ENCODE data around the gene CHCHD6. TPM values are rescaled to one million over a fixed set of nuclear protein-coding genes. Genes with fewer than 3 reads are reported as not detected.
A peak's percentile ranks its signal among the peaks of the same experiment; 100 is the strongest.

Gene CHCHD6
- polyA plus RNA-seq, 4 donors, result 2.2 to 15.0 (median 7.4) TPM

GRCh38 chr3:126982471-126983175 lies 278.6 kb downstream of the CHCHD6 start, which contains the start of gene PLXNA1:
Gene PLXNA1, plus strand, starts transcription at chr3:126983115. Its CDS starts 5,479 bp downstream, at chr3:126988594.
- 0 to 1% (median 0%) methylated on average over 26 to 89 of the region's 89 CpGs for WGBS, 3 donors
- no peaks in the 10 kb centered on the region for H3K9me3 ChIP-seq (ENCODE audit: control insufficient read depth in 2 of 2, insufficient read depth in 1 of 2, low read depth in 1 of 2, low read length in 1 of 2)
- peak within 1 kb of the TSS; percentile 55 to 70 (median 66) for H3K4me3 ChIP-seq (ENCODE audit: low read depth in 1 of 3, low read length in 3 of 3)
- DNase-seq (peak; percentile 85 to 86), FAIRE-seq (no peak)
- H3K4me1 ChIP-seq (ENCODE audit: control insufficient read depth in 3 of 3, insufficient read depth in 2 of 3, low read depth in 1 of 3, low read length in 2 of 3), result peaks cover 0 to 21% (median 0%) of the 10 kb centered on the region in 3 donors
- peaks cover 0 to 26% (median 0%) of the 10 kb centered on the region in 3 donors for H3K27me3 ChIP-seq (ENCODE audit: control insufficient read depth in 3 of 3, insufficient read depth in 3 of 3, low read length in 3 of 3)
- H3K36me3 ChIP-seq (ENCODE audit: control insufficient read depth in 3 of 3, insufficient read depth in 2 of 3, low read depth in 1 of 3, low read length in 3 of 3), result no peaks in the 10 kb centered on the region
- peak within 1 kb of the TSS; percentile 3 to 94 (median 67) for H3K27ac ChIP-seq (ENCODE audit: low read depth in 1 of 3, low read length in 2 of 3)

- H3K36me3 ChIP-seq (ENCODE audit: control insufficient read depth in 3 of 3, insufficient read depth in 2 of 3, low read depth in 1 of 3, low read length in 3 of 3), result peaks cover 0 to 2% (median 0%) of the 10 kb centered on the region in 3 donors
- H3K9me3 ChIP-seq (ENCODE audit: control insufficient read depth in 2 of 2, insufficient read depth in 1 of 2, low read depth in 1 of 2, low read length in 1 of 2), result no peaks in the 10 kb centered on the region
- H3K27ac ChIP-seq (ENCODE audit: low read depth in 1 of 3, low read length in 2 of 3), result no peak overlapping the region
- FAIRE-seq (no peak), DNase-seq (no peak)
- H3K4me3 ChIP-seq (ENCODE audit: low read depth in 1 of 3, low read length in 3 of 3), result peak overlapping the region in 2 of 3 donors; percentile 55 to 70
- peaks cover 0 to 21% (median 0%) of the 10 kb centered on the region in 3 donors for H3K4me1 ChIP-seq (ENCODE audit: control insufficient read depth in 3 of 3, insufficient read depth in 2 of 3, low read depth in 1 of 3, low read length in 2 of 3)
- 0 to 1% (median 1%) methylated on average over 25 to 70 of the region's 70 CpGs for WGBS, 3 donors
- H3K27me3 ChIP-seq (ENCODE audit: control insufficient read depth in 3 of 3, insufficient read depth in 3 of 3, low read length in 3 of 3), result peaks cover 0 to 26% (median 0%) of the 10 kb centered on the region in 3 donors
Measured at GRCh38 chr3:126983276-126983652, 279.2 kb downstream of the CHCHD6 start.

GRCh38 chr3:126983653-126984390 lies 279.8 kb downstream of the CHCHD6 start:
- H3K9me3 ChIP-seq (ENCODE audit: control insufficient read depth in 2 of 2, insufficient read depth in 1 of 2, low read depth in 1 of 2, low read length in 1 of 2), result no peaks in the 10 kb centered on the region
- H3K4me3 ChIP-seq (ENCODE audit: low read depth in 1 of 3, low read length in 3 of 3), result peak overlapping the region; percentile 55 to 70 (median 66)
- FAIRE-seq (no peak), DNase-seq (peak; percentile 31 to 80)
- H3K27me3 ChIP-seq (ENCODE audit: control insufficient read depth in 3 of 3, insufficient read depth in 3 of 3, low read length in 3 of 3), result peaks cover 0 to 26% (median 0%) of the 10 kb centered on the region in 3 donors
- H3K36me3 ChIP-seq (ENCODE audit: control insufficient read depth in 3 of 3, insufficient read depth in 2 of 3, low read depth in 1 of 3, low read length in 3 of 3), result peaks cover 0 to 7% (median 0%) of the 10 kb centered on the region in 3 donors
- WGBS, 3 donors, result 0 to 1% (median 0%) methylated on average over 36 to 61 of the region's 61 CpGs
- H3K4me1 ChIP-seq (ENCODE audit: control insufficient read depth in 3 of 3, insufficient read depth in 2 of 3, low read depth in 1 of 3, low read length in 2 of 3), result peaks cover 0 to 21% (median 0%) of the 10 kb centered on the region in 3 donors
- H3K27ac ChIP-seq (ENCODE audit: low read depth in 1 of 3, low read length in 2 of 3), result peak overlapping the region in 1 of 3 donors; percentile 3

DNA sequence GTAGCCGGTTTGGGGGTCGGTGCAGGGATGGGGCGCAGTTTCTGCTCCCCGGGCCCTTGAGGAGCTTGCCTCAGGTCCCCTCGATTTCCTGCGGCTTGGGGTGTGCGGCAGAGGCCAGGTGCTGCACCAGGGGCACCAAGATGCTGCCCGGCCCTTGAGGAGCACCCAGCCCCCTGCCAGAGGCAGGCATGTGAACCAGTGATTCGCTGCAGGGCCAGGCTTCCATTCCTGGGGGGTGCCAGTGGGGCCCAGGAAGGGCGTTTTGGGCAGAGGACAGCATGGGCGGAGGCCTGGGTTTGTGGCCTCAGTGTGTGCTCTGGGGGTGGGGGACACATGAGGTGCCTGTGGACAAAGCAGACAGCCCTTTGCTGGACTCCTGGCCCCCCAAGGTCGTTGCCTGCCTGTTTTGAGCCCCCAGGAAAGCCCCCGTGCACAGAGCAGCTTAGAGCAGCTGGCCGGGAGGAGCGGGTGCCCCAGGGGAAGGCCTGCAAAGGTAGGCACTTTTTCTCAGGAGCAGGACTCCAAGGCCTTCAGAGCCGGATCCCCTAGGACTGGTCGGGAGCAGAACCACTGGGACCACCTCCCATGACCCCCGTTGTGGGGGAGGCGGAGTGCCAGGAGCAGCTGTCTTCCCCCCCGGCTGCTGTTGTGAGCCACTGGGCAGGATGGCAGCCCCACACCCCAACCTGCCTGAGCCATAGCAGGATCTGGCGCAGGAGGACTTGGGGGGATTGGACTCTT lies 280.5 kb downstream of the CHCHD6 start:
- 56 to 61% (median 59%) methylated on average over 19 to 21 of the region's 21 CpGs for WGBS, 3 donors
- no peak overlapping the region for H3K27ac ChIP-seq (ENCODE audit: low read depth in 1 of 3, low read length in 2 of 3)
- peaks cover 0 to 21% (median 0%) of the 10 kb centered on the region in 3 donors for H3K27me3 ChIP-seq (ENCODE audit: control insufficient read depth in 3 of 3, insufficient read depth in 3 of 3, low read length in 3 of 3)
- DNase-seq, result no peak
- no peaks in the 10 kb centered on the region for H3K9me3 ChIP-seq (ENCODE audit: control insufficient read depth in 2 of 2, insufficient read depth in 1 of 2, low read depth in 1 of 2, low read length in 1 of 2)
- no peak for FAIRE-seq
- peak overlapping the region in 1 of 3 donors; percentile 66 for H3K4me3 ChIP-seq (ENCODE audit: low read depth in 1 of 3, low read length in 3 of 3)
- H3K4me1 ChIP-seq (ENCODE audit: control insufficient read depth in 3 of 3, insufficient read depth in 2 of 3, low read depth in 1 of 3, low read length in 2 of 3), result peaks cover 0 to 21% (median 0%) of the 10 kb centered on the region in 3 donors
- H3K36me3 ChIP-seq (ENCODE audit: control insufficient read depth in 3 of 3, insufficient read depth in 2 of 3, low read depth in 1 of 3, low read length in 3 of 3), result peaks cover 0 to 14% (median 0%) of the 10 kb centered on the region in 3 donors

GRCh38 chr3:126985132-126985985 lies 281.3 kb downstream of the CHCHD6 start:
- Histone ChIP-seq H3K36me3 (ENCODE audit: control insufficient read depth in 3 of 3, insufficient read depth in 2 of 3, low read depth in 1 of 3, low read length in 3 of 3) (peaks cover 0 to 22% (median 0%) of the 10 kb centered on the region in 3 donors), H3K4me3 (ENCODE audit: low read depth in 1 of 3, low read length in 3 of 3) (no peak overlapping the region), H3K27ac (ENCODE audit: low read depth in 1 of 3, low read length in 2 of 3) (no peak overlapping the region), H3K4me1 (ENCODE audit: control insufficient read depth in 3 of 3, insufficient read depth in 2 of 3, low read depth in 1 of 3, low read length in 2 of 3) (peaks cover 0 to 21% (median 0%) of the 10 kb centered on the region in 3 donors), H3K9me3 (ENCODE audit: control insufficient read depth in 2 of 2, insufficient read depth in 1 of 2, low read depth in 1 of 2, low read length in 1 of 2) (no peaks in the 10 kb centered on the region), H3K27me3 (ENCODE audit: control insufficient read depth in 3 of 3, insufficient read depth in 3 of 3, low read length in 3 of 3) (peaks cover 0 to 15% (median 0%) of the 10 kb centered on the region in 3 donors)
- WGBS, 3 donors, result 76 to 85% (median 84%) methylated on average over 16 to 17 of the region's 17 CpGs
- FAIRE-seq (no peak), DNase-seq (no peak)

GRCh38 chr3:126986001-126986400 lies 282.0 kb downstream of the CHCHD6 start:
- no peaks in the 10 kb centered on the region for H3K9me3 ChIP-seq (ENCODE audit: control insufficient read depth in 2 of 2, insufficient read depth in 1 of 2, low read depth in 1 of 2, low read length in 1 of 2)
- peaks cover 0 to 21% (median 0%) of the 10 kb centered on the region in 3 donors for H3K4me1 ChIP-seq (ENCODE audit: control insufficient read depth in 3 of 3, insufficient read depth in 2 of 3, low read depth in 1 of 3, low read length in 2 of 3)
- DNase-seq (peak; percentile 29 to 46), FAIRE-seq (no peak)
- no peak overlapping the region for H3K4me3 ChIP-seq (ENCODE audit: low read depth in 1 of 3, low read length in 3 of 3)
- peaks cover 0 to 29% (median 0%) of the 10 kb centered on the region in 3 donors for H3K36me3 ChIP-seq (ENCODE audit: control insufficient read depth in 3 of 3, insufficient read depth in 2 of 3, low read depth in 1 of 3, low read length in 3 of 3)
- WGBS, 3 donors, result 25 to 53% (median 41%) methylated on average over 9 of the region's 9 CpGs
- no peak overlapping the region for H3K27ac ChIP-seq (ENCODE audit: low read depth in 1 of 3, low read length in 2 of 3)
- peaks cover 0 to 12% (median 0%) of the 10 kb centered on the region in 3 donors for H3K27me3 ChIP-seq (ENCODE audit: control insufficient read depth in 3 of 3, insufficient read depth in 3 of 3, low read length in 3 of 3)

- no peak overlapping the region for H3K27ac ChIP-seq (ENCODE audit: low read depth in 1 of 3, low read length in 2 of 3)
- H3K27me3 ChIP-seq (ENCODE audit: control insufficient read depth in 3 of 3, insufficient read depth in 3 of 3, low read length in 3 of 3), result peaks cover 0 to 3% (median 0%) of the 10 kb centered on the region in 3 donors
- peaks cover 0 to 18% (median 0%) of the 10 kb centered on the region in 3 donors for H3K4me1 ChIP-seq (ENCODE audit: control insufficient read depth in 3 of 3, insufficient read depth in 2 of 3, low read depth in 1 of 3, low read length in 2 of 3)
- 66 to 79% (median 75%) methylated on average over 4 of the region's 4 CpGs for WGBS, 3 donors
- FAIRE-seq (no peak), DNase-seq (no peak)
- H3K9me3 ChIP-seq (ENCODE audit: control insufficient read depth in 2 of 2, insufficient read depth in 1 of 2, low read depth in 1 of 2, low read length in 1 of 2), result no peaks in the 10 kb centered on the region
- H3K36me3 ChIP-seq (ENCODE audit: control insufficient read depth in 3 of 3, insufficient read depth in 2 of 3, low read depth in 1 of 3, low read length in 3 of 3), result peaks cover 0 to 39% (median 0%) of the 10 kb centered on the region in 3 donors
- no peak overlapping the region for H3K4me3 ChIP-seq (ENCODE audit: low read depth in 1 of 3, low read length in 3 of 3)
Measured at GRCh38 chr3:126987129-126987528, 283.1 kb downstream of the CHCHD6 start.
